HepG2 (cell line): ENCODE data around the gene PTPN12.

Experiments
- AHR ChIP-seq: IDR thresholded peaks from 2 replicates; pipeline ENCODE4 v1.6.1; 2018; ENCODE audit warnings: missing genetic modification reagents, missing compliant biosample characterization
- FOSL2 ChIP-seq: sonication (generic); formaldehyde crosslinking; IDR thresholded peaks from 2 replicates; pipeline ENCODE4 v1.4.0; 2020; ENCODE audit warnings: missing genetic modification reagents
- IKZF4 ChIP-seq: sonication (generic); formaldehyde crosslinking; IDR thresholded peaks from 2 replicates; pipeline ENCODE4 v1.5.1; 2020; ENCODE audit warnings: borderline replicate concordance, mild to moderate bottlenecking, low read depth, missing genetic modification reagents; ENCODE audit errors: not compliant biosample characterization
- MED1 ChIP-seq: sonication (generic); formaldehyde crosslinking; IDR thresholded peaks from 2 replicates; pipeline ENCODE4 v1.4.0; 2020; ENCODE audit warnings: missing genetic modification reagents
- NR1H2 ChIP-seq: sonication (generic); formaldehyde crosslinking; IDR thresholded peaks from 2 replicates; pipeline ENCODE4 v1.8.1; 2022; ENCODE audit warnings: low read depth, missing genetic modification reagents, borderline replicate concordance
- NR3C1 ChIP-seq: sonication (generic); formaldehyde crosslinking; IDR thresholded peaks from 2 replicates; pipeline ENCODE4 v1.4.0; 2020; ENCODE audit warnings: missing genetic modification reagents
- RERE ChIP-seq: IDR thresholded peaks from 2 replicates; pipeline ENCODE4 v1.6.1; 2016; ENCODE audit warnings: low read depth, missing genetic modification reagents, missing compliant biosample characterization
- TBL1XR1 ChIP-seq: fragments of 150-350 bp; IDR thresholded peaks from 2 replicates; pipeline ENCODE4 v1.6.1; 2014; ENCODE audit warnings: borderline replicate concordance, low read length; ENCODE audit not compliant: partially characterized antibody
- THRA ChIP-seq: sonication (generic); formaldehyde crosslinking; IDR thresholded peaks from 2 replicates; pipeline ENCODE4 v1.4.0; 2020; ENCODE audit warnings: missing genetic modification reagents, borderline replicate concordance
- ZNF33A ChIP-seq: sonication (generic); formaldehyde crosslinking; IDR thresholded peaks from 2 replicates; pipeline ENCODE4 v1.5.1; 2020; ENCODE audit warnings: missing genetic modification reagents, mild to moderate bottlenecking, moderate library complexity, borderline replicate concordance
- ZNF772 ChIP-seq: sonication (generic); formaldehyde crosslinking; IDR thresholded peaks from 2 replicates; pipeline ENCODE4 v1.5.0; 2020; ENCODE audit warnings: mild to moderate bottlenecking, missing genetic modification reagents

GRCh38 chr7:77549106-77549870 is 12.2 kb downstream of the PTPN12 start:
- no peak for TF ChIP-seq ZNF33A (CRISPR knock-in tag)
- no peak for TF ChIP-seq FOSL2 (CRISPR knock-in tag)
- no peak for TF ChIP-seq RERE
- TF ChIP-seq NR1H2 (CRISPR knock-in tag): no peak
- TF ChIP-seq TBL1XR1: no peak
- no peak for TF ChIP-seq THRA (CRISPR knock-in tag)
- no peak for TF ChIP-seq NR3C1 (CRISPR knock-in tag)
- no peak for TF ChIP-seq IKZF4 (CRISPR knock-in tag)
- no peak for TF ChIP-seq AHR
- TF ChIP-seq MED1 (CRISPR knock-in tag): no peak
- no peak for TF ChIP-seq ZNF772 (CRISPR knock-in tag)
